Stimulated activated CD4-positive, alpha-beta T cell treated with anti-CD3 and anti-CD28 coated beads, TNF-alpha, amount 100 ng/mL, for 24 hours (primary cell): ENCODE measurements around the gene SCAPER.
"Not testable (repeated sequence)": the region's sequence is repeated elsewhere in the genome, so short reads cannot be mapped to it uniquely, and the experiment has no call there.

Experiments
- DNase-seq, 3 experiments: peaks; one replicate each; pipeline ENCODE4 v3.0.0-alpha.2; 2020; ENCODE audit warnings: low read depth in 3 of 3

SCAPER gene

DNA sequence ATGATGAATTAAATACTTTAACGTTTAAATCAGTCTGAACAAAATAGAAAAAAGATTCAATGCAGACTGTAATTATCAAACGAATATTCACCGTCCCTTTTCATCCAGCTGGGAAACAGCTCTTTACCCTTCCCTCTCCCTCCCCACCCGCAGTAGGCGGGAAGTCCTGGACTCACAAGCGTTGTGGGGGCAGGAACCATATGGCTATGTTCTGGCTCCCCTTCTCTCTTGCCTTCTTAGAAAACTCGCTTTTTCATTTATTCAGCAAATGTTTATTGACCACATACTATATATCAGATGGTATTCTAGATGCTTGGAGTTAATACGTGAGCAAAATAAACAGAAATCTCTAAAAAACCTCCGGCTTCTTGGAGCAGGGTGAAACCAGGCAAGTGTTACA, 715 bp upstream of the SCAPER start:
- no peak for DNase-seq

GRCh38 chr15:76904461-76905012, 603 bp downstream of the SCAPER start:
- no peak for DNase-seq

DNA sequence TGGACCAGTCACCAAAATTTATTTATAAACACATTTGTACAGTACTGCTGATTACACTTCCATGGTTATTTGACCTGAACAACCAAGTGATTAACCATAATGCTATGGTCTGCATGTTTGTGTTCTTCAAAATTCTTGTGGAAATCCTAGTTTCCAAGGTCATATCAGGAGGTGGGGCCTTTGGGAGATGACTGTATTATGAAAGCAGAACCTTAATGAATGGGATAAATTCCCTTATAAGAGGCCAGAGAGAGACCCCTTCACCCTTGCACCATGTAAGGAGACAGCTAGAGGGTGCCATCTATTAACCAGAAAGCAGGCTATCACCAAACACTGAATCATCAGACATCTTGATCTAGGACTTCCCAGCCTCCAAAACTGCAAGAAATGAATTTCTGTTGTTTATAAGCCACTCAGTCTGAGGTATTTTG, 1.9 kb downstream of the SCAPER start:
- no peak for DNase-seq

DNA sequence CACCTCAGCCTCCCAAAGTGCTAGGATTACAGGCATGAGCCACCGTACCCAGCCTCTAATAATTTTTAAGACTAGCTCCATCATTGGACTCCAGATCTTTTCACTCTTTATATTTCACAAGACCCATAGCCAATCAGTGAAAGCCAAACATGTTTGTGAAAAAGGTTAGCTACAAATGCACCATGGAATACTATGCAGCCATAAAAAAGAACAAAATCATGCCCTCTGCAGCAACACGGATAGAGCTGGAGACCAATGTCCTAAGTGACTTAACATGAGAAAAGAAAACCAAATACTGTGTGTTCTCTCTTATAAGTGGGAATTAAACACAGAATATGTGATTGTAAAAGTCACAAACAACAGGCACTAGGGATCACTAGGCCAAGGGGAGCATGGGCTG, 3.2 kb downstream of the SCAPER start:
- no peak for DNase-seq

GRCh38 chr15:76899931-76900310, 5.2 kb downstream of the SCAPER start:
- DNase-seq, result not testable (repeated sequence)

GRCh38 chr15:76899176-76899930, 5.8 kb downstream of the SCAPER start:
- not testable (repeated sequence) for DNase-seq

DNA sequence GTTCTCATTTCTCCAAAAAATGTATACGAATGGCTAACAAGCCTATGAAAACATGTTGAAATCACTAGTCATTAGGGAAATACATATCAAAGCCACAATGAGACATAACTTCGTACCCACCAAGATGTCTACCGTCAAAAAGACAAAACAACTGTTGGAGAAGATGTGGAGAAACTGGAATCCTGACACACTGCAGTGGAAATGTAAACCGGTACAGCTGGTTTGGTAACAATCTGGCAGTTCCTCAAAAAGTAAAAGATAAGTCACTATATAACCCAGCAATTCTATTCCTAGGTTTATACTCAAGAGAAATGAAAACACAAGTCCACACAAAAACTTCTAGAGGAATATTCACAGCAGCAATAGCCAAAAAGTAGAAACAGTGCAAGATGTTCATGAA, 7.0 kb downstream of the SCAPER start:
- DNase-seq, result no peak

GRCh38 chr15:76894174-76894573, 11.0 kb downstream of the SCAPER start:
- no peak for DNase-seq

GRCh38 chr15:76892836-76893235, 12.3 kb downstream of the SCAPER start:
- DNase-seq, result not testable (repeated sequence)

DNA sequence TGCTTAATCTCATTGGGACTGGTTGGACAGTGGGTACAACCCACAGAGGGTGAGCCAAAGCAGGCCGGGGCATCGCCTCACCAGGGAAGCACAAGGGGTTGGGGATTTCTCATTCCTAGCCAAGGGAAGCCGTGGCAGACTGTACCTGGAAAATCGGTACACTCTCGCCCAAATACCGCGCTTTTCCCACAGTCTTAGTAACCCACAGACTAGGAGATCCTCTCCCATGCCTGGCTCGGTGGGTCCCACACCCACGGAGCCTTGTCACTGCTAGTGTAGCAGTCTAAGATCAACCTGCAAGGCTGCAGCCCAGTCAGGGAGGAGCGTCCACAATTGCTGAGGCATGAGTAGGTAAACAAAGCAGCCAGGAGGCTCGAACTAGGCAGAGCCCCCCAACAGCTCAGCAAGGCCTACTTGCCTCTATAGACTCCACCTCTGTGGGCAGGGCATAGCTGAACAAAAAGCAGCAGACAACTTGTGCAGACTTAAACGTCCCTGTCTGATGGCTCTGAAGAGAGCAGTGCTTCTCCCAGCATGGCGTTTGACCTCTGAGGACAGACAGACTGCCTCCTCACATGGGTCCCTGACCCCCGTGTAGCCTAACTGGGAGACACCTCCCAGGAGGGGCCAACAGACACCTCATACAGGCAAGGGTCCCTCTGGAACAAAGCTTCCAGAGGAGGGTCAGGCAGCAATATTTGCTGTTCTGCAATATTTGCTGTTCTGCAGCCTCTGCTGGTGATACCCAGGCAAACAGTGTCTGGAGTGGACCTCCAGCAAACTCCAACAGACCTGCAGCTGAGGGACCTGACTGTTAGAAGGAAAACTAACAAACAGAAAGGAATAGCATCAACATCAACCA, 17.6 kb downstream of the SCAPER start:
- not testable (repeated sequence) for DNase-seq

- no peak for DNase-seq
Measured at GRCh38 chr15:76885212-76885611, 19.9 kb downstream of the SCAPER start.

GRCh38 chr15:76875911-76876310, 29.2 kb downstream of the SCAPER start:
- no peak for DNase-seq

GRCh38 chr15:76873066-76873465, 32.1 kb downstream of the SCAPER start:
- not testable (repeated sequence) for DNase-seq

GRCh38 chr15:76871930-76872329, 33.2 kb downstream of the SCAPER start:
- no peak for DNase-seq

DNA sequence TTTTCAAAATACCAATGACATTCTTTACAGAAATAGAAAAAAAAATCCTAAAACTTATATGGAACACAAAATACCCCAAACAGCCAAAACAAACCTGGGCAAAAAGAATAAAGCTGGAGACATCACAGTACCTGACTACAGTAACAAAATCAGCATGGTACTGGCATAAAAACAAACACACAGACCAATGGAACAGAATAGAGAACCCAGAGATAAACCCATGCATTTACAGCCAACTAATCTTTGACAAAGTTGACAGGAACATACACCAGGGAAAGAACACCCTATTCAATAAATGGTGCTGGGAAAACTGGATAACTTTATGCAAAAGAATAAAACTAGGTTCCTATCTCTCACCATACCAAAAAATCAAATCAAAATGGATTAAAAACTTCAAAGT, 36.4 kb downstream of the SCAPER start:
- no peak for DNase-seq

DNA sequence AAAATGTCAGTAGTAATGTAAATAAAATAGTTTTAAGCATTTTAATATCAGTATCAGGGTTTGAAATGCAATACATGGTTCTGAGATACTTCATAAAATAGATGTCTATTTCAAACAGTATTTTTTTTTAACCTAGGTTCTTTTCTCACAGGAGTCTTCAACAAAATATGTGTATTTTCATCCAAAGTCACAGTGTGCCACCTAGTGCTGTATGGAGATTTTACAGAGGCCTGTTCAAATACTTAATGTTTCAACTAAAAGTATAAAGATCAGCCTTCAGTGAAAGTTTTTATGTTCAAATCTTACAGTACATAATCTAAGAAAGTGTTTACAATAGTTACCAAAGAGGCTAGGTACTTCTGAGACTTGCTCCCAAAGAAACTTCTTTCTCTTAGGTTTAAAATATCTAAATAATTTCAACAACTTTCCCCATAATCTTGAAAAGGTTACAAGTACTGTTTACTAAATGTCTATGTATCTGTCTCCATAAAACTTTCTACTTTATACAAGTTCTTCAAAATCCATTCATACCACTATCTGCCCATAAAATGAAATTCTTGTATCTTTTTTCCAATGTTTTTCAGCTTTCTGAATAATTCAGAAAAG, 38.3 kb downstream of the SCAPER start:
- no peak for DNase-seq

GRCh38 chr15:76866008-76866407, 39.1 kb downstream of the SCAPER start:
- DNase-seq, result no peak

DNA sequence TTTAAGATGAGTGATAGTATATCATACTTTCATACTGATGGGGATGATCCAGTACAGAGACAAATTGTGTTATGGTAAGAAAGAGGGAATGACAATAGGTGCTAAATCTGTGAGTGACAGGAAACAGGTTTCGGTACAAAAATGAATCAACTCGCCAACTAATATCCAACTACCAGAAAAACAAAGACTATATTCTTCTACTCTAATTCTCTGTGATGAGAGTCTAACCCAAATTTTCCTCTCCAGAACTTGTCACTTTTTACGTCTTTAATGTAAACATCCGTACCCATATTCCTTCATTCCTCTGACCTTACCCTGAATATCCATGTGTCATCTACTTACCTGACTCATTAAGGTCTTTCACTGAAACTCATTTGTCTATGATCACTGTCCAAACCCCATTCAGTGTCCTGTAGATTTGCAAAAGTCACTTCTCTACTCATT, 39.6 kb downstream of the SCAPER start:
- DNase-seq, result no peak

DNA sequence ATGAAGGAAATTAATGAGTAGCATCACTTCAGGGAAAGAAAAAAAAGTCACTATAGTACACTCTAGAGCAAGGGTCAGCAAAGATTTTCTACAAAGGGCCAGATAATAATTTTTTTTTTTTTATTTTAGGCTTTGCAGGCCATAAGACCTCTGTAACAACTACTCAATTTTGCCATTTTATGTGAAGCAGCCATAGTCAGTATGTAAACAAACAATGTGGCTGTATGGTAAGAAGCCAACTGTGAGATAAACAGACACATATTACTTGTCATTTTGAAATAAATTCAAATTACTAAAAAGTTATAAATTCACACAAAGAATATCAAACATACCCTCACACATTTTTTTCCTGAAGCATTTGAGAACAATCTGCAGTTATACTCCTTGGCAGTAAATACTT, 40.6 kb downstream of the SCAPER start:
- DNase-seq, result no peak

GRCh38 chr15:76863693-76864092, 41.4 kb downstream of the SCAPER start:
- DNase-seq, result no peak

- no peak for DNase-seq
Measured at GRCh38 chr15:76863123-76863522, 42.0 kb downstream of the SCAPER start.

- peak in 1 of 3 experiments; percentile 1 for DNase-seq
Measured at GRCh38 chr15:76861815-76862397, 43.2 kb downstream of the SCAPER start.
